Right lobe of liver (tissue), 4 donors: Measurements from ENCODE around the gene GALNT2.

Experiments
- CTCF ChIP-seq, 4 donors: fragments of 200-600 bp in 3 of 4; fragments of 450-650 bp in 1 of 4; IDR thresholded peaks; one replicate each; pipeline versions ENCODE4 v1.5.1 to v1.8.0; 2016 to 2022; ENCODE audit warnings: antibody characterized with exemption in 4 of 4, mild to moderate bottlenecking in 2 of 4
- POLR2A ChIP-seq: fragments of 450-650 bp; IDR thresholded peaks from one replicate; pipeline ENCODE4 v1.6.1; 2017; ENCODE audit warnings: antibody characterized with exemption, mild to moderate bottlenecking
- donor health status: DM: no; HTN: no; CAD: no.
- donor health status: DM: no; HTN: no; CAD: no.
- donor health status: DM: no; HTN: yes; CAD: no.

GRCh38 chr1:230314142-230314470 is 247.1 kb downstream of the GALNT2 start:
- TF ChIP-seq CTCF (IDR thresholded peaks at IDR 0.05) (no peak), POLR2A (no peak)
